Thyroid gland (tissue), 4 donors: ENCODE measurements around the gene ADGRF3. TPM values are rescaled to one million over a fixed set of nuclear protein-coding genes. Genes with fewer than 3 reads are reported as not detected.
"Not testable (repeated sequence)": the region's sequence is repeated elsewhere in the genome, so short reads cannot be mapped to it uniquely, and the experiment has no call there.

Source experiments
- DNase-seq, 2 donors: peaks; one replicate each; pipeline ENCODE4 v3.0.0-alpha.2; 2019
- H3K27ac ChIP-seq, 3 donors: fragments of 200-600 bp; sonication (generic); 1 replicate in 2 of 3; 2 replicates in 1 of 3; pipeline ENCODE4 v1.5.1; 2016 to 2019; ENCODE audit warnings: mild to moderate bottlenecking in 1 of 3, moderate library complexity in 1 of 3
- H3K27me3 ChIP-seq: fragments of 200-600 bp; sonication (generic); one replicate; pipeline ENCODE4 v1.5.1; 2019
- H3K36me3 ChIP-seq, 2 donors: fragments of 200-600 bp; sonication (generic); one replicate each; pipeline ENCODE4 v1.5.1; 2016 to 2019
- H3K4me1 ChIP-seq, 2 donors: fragments of 200-600 bp; sonication (generic); one replicate each; pipeline ENCODE4 v1.5.1; 2017 to 2019
- H3K4me3 ChIP-seq, 3 donors: fragments of 200-600 bp; sonication (generic); replicated peaks in 1 of 3; 1 replicate in 2 of 3; 2 replicates in 1 of 3; pipeline ENCODE4 v1.5.1; 2016; ENCODE audit warnings: mild to moderate bottlenecking in 1 of 3
- H3K9me3 ChIP-seq: fragments of 200-600 bp; sonication (generic); one replicate; pipeline ENCODE4 v1.5.1; 2017
- CTCF ChIP-seq, 6 experiments: fragments of 200-600 bp in 3 of 6; fragments of 450-650 bp in 3 of 6; sonication (generic) in 3 of 6; IDR thresholded peaks; one replicate each; pipeline ENCODE4 v1.5.1; 2016 to 2019; ENCODE audit warnings: antibody characterized with exemption in 6 of 6, mild to moderate bottlenecking in 2 of 6, inconsistent platforms in 1 of 6, moderate library complexity in 1 of 6
- POLR2A ChIP-seq, 2 donors: fragments of 450-650 bp; IDR thresholded peaks; one replicate each; pipeline ENCODE4 v1.6.1; 2017; ENCODE audit warnings: antibody characterized with exemption in 2 of 2, mild to moderate bottlenecking in 2 of 2, moderate library complexity in 1 of 2
- WGBS, 2 donors: methylation state at CpG; one replicate each; pipeline ENCODE4 v1.1.5; 2017; 5-methylcytosine and 5-hydroxymethylcytosine counted together
- intact Hi-C: fragments of 100-400 bp; cut with DNase I; formaldehyde crosslinking; loops from one replicate; pipeline ENCODE4 v1.15.1; 2023
- total RNA-seq, 4 donors: library from RNA; depleted of rRNA; stranded (reverse); fragments of >200 nt; gene quantifications; one replicate each; pipeline ENCODE4 v1.2.3, GENCODE V29; 2016

Gene ADGRF3
- total RNA-seq, 4 donors from 2014 or later: 0.15 to 0.38 TPM; not detected in 2

DNA sequence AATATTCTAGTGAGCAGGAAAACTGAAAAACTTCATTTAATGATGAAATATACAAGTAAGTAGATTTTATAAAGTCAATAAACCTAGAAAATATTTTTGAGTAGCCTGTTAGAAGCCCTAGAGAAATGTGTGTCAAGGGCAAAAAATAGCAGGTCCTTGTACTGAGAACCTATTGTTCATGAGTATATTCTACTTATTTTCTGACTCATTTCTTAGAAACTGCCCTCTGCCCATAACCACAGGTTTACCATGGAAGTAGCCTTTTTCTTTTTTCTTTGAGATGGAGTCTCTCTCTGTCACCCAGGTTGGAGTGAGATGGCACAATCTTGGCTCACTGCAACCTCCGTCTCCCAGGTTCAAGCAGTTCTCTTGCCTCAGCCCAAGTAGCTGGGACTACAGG, 20.1 kb downstream of the ADGRF3 start:
- 93 to 95% methylated on average over 1 of the region's 1 CpG for WGBS, 2 donors
- Histone ChIP-seq H3K9me3 (no peaks in the 10 kb centered on the region), H3K27ac (no peak overlapping the region), H3K27me3 (no peaks in the 10 kb centered on the region), H3K4me1 (no peaks in the 10 kb centered on the region), H3K4me3 (no peak overlapping the region), H3K36me3 (no peaks in the 10 kb centered on the region)
- no peak for TF ChIP-seq CTCF (IDR thresholded peaks at IDR 0.05)
- no peak for TF ChIP-seq POLR2A (IDR thresholded peaks at IDR 0.05)
- DNase-seq: no peak
- intact Hi-C loops: loop anchor here (5.0 to 10.0 kb wide), 2 partner anchors 89 to 152 kb away; partner anchors contain the start of gene GAREM2

DNA sequence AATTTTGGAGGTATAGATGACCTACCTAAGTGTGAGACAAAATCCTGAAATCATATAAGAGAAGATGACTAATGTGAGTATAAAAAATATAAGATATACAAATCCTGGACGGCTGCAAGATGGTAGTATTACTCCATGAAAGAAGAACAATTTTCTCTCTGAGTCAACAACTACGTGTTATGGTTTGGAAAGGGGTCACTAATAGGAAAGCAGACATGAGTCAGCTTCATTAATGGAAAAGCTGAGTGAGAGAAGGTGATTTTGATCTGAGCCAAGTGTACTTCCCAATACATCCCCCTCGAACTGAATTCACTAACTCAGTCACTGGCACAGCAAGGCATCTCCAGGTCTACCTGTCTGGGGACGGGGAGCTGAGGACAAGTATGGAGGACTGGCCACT, 20.7 kb downstream of the ADGRF3 start:
- Histone ChIP-seq H3K36me3 (no peaks in the 10 kb centered on the region), H3K4me1 (no peaks in the 10 kb centered on the region), H3K4me3 (no peak overlapping the region), H3K9me3 (no peaks in the 10 kb centered on the region), H3K27ac (no peak overlapping the region), H3K27me3 (no peaks in the 10 kb centered on the region)
- 69 to 81% methylated on average over 4 of the region's 4 CpGs for WGBS, 2 donors
- no peak for TF ChIP-seq CTCF (IDR thresholded peaks at IDR 0.05)
- DNase-seq: no peak
- intact Hi-C loops: loop anchor here (5.0 to 10.0 kb wide), 2 partner anchors 89 to 151 kb away; partner anchors contain the start of gene GAREM2

- Histone ChIP-seq H3K27me3 (no peaks in the 10 kb centered on the region), H3K36me3 (no peaks in the 10 kb centered on the region), H3K9me3 (no peaks in the 10 kb centered on the region), H3K4me1 (no peaks in the 10 kb centered on the region), H3K27ac (no peak overlapping the region), H3K4me3 (no peak overlapping the region)
- intact Hi-C loops: loop anchor here (5.0 to 10.0 kb wide), 2 partner anchors 88 to 150 kb away; partner anchors contain the start of gene GAREM2
- WGBS, 2 donors: 75 to 91% methylated on average over 3 of the region's 3 CpGs
- no peak for DNase-seq
- no peak for TF ChIP-seq CTCF (IDR thresholded peaks at IDR 0.05)
- no peak for TF ChIP-seq POLR2A (IDR thresholded peaks at IDR 0.05)
Observed at GRCh38 chr2:26324903-26325302, 21.7 kb downstream of the ADGRF3 start.

- H3K4me1 ChIP-seq, DNase-seq, H3K36me3 ChIP-seq, H3K4me3 ChIP-seq, H3K9me3 ChIP-seq, H3K27ac ChIP-seq, H3K27me3 ChIP-seq: not testable (repeated sequence)
- intact Hi-C loops: loop anchor here (10.0 kb wide), 1 partner anchor 150 kb away; the partner anchor contains the start of gene GAREM2
Observed at GRCh38 chr2:26324479-26324878, 22.1 kb downstream of the ADGRF3 start.

DNA sequence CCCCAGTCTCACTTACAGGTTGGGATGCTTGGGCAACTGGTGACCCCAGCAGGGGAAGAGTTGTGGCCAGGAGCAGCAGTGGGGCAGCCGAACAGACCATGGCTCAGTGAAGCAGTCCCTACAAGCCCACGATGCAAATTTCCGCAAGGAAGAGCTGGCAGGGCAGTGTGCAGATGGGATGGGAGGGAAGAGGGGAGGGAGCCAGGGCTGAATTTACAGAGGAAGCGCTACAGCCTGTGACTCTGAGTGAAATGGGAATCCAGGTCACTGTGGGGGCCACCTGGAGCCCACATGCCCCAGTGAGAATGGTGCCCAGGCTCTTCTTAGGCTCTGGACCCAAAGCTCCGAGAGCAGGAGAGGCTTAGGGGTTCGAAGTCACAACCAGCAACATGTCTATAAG, 27.6 kb downstream of the ADGRF3 start:
- Histone ChIP-seq H3K36me3 (no peaks in the 10 kb centered on the region), H3K27me3 (no peaks in the 10 kb centered on the region), H3K9me3 (no peaks in the 10 kb centered on the region), H3K4me1 (no peaks in the 10 kb centered on the region), H3K4me3 (no peak overlapping the region), H3K27ac (no peak overlapping the region)
- WGBS, 2 donors: 64 to 75% methylated on average over 6 of the region's 6 CpGs
- intact Hi-C loops: no loop called here
- DNase-seq: no peak
- no peak for TF ChIP-seq CTCF (IDR thresholded peaks at IDR 0.05)
- TF ChIP-seq POLR2A (IDR thresholded peaks at IDR 0.05): no peak
